ENCODE measurements around the gene GASK1A.

Gene GASK1A

DNA sequence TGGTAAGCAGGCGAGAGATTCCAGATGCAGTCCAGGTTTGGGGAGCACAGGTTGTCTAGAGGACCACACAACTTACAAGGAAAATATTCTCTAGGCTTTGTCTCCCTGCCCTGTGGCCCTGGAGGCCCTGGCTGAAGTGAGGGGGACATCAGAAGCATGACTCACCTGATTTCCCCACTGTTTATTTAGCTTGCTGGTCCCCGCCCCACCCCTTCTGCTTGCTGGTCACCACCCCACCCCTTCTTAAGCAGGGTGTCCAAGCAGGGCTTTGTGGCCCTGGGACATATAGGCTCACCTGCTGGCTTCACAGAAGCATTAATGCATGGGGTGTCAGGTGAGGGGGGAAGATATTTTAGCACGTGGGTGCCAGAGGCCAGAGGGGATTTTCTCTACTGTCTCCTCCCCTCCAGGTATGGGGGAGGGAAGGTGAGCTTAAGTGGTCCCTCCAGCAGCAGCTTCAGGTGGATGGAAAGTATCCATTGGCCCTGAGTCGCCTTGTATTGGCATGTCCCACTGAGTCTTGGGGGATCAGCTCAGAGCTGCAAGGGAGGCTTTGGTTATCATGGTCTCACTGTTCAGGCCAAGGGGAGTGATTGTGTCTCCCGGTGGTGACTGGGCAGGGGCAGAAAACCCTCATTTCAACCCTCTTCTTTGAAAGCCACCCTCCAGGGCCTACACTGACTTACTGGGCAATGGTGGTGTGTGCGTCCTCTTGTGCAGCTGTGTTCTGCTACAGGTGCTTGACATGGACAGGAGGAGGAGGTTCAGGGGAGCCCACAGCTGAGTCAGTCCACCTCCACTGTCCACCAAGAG, 49.8 kb downstream of the GASK1A start:
- H3K4me3 ChIP-seq (ENCODE audit: low read depth, low read length): no peak overlapping the region

DNA sequence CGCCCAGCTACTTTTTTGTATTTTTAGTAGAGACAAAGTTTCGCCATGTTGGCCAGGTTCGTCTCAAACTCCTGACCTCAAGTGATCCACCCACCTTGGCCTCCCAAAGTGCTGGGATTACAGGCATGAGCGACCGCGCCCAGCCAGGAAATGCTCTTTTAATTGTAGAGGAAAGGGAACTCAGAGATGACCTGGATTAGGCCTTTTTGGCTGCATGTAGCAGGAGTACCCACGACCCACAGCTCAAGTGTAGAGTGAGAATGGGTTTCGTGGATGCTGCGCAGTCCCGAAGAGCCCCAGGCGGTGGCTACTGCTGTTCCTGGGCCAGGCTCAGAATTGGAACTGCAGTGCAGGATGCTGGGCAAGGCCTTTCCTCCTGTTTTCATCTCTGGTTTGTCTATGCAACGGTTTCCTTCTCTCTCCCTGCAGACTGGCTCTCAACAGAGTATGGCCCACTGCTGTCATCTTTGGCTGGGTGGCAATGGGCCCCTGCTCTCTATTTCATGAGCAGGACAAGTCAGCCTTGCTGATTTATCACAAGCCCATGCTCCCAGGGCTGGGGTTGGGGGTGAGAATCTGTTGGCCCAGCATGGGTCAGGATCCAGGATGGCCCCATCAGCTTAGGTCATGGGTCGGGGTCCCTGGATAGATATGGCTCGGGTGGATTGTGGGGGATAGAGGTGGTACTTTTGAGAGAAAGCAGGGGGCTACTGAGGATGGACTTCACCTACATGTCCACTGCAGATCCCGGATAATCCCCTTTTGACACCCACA, 51.2 kb downstream of the GASK1A start:
- TF ChIP-seq, protein P1, sequence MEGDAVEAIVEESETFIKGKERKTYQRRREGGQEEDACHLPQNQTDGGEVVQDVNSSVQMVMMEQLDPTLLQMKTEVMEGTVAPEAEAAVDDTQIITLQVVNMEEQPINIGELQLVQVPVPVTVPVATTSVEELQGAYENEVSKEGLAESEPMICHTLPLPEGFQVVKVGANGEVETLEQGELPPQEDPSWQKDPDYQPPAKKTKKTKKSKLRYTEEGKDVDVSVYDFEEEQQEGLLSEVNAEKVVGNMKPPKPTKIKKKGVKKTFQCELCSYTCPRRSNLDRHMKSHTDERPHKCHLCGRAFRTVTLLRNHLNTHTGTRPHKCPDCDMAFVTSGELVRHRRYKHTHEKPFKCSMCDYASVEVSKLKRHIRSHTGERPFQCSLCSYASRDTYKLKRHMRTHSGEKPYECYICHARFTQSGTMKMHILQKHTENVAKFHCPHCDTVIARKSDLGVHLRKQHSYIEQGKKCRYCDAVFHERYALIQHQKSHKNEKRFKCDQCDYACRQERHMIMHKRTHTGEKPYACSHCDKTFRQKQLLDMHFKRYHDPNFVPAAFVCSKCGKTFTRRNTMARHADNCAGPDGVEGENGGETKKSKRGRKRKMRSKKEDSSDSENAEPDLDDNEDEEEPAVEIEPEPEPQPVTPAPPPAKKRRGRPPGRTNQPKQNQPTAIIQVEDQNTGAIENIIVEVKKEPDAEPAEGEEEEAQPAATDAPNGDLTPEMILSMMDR (IDR thresholded peaks at IDR 0.05; ENCODE audit: low read depth, low read length): no peak
- H3K4me3 ChIP-seq (ENCODE audit: low read depth, low read length): no peak overlapping the region

More for the DNA sequence above, 49.8 kb downstream of the GASK1A start:
- TF ChIP-seq, protein P1 (IDR thresholded peaks at IDR 0.05; ENCODE audit: low read depth, low read length): no peak

DNA sequence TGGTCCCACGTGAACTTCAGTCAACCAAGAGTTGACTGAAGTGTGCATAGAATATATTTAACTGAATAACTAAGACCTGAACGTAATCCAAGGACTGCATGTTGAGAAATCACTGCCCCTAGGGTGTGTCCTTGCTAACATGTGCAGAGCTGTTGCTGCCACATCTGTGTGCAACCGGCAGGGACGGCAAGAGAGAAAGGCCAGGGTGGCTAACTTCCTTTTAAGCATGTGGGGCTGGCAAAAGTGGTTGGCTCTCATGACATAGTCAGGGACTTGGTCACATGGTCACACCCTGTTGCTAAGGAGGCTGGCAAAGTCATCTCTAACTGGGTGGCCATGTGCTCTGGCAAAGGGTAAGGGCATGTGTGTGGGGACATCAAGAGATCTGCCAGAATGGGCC, 52.4 kb downstream of the GASK1A start:
- TF ChIP-seq, protein P1 (IDR thresholded peaks at IDR 0.05; ENCODE audit: low read depth, low read length): no peak

DNA sequence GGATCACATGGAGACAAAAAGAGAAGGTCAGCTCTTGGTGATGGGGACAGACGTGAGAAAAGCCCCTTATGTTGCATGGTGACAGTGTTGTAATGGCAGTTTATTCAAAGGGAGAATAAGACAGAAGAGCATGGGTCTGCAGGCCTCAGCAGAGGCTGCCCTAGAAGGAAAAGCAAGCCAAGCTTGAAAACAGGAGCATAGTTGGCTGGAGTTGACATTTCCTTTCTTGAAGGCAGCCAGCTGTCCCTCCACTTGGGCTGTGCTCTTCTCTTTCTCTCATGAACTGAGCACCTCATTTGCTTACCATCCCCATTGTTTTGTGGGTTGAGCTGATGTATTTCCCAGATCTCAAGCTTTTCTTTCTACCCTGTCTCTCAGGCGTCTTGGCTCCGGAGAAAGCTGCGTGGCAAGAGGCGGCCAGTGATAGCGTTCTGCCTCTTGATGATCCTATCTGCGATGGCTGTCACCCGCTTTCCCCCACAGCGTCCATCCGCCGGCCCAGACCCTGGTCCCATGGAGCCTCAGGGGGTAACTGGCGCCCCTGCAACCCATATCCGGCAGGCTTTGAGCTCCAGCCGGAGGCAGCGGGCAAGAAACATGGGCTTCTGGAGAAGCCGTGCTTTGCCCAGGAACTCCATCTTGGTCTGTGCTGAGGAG, 52.9 kb downstream of the GASK1A start:
- TF ChIP-seq, protein P1 (IDR thresholded peaks at IDR 0.05; ENCODE audit: low read depth, low read length): no peak
- H3K4me3 ChIP-seq (ENCODE audit: low read depth, low read length): no peak overlapping the region

More for the DNA sequence above, 52.4 kb downstream of the GASK1A start:
- no peak overlapping the region for H3K4me3 ChIP-seq (ENCODE audit: low read depth, low read length)

DNA sequence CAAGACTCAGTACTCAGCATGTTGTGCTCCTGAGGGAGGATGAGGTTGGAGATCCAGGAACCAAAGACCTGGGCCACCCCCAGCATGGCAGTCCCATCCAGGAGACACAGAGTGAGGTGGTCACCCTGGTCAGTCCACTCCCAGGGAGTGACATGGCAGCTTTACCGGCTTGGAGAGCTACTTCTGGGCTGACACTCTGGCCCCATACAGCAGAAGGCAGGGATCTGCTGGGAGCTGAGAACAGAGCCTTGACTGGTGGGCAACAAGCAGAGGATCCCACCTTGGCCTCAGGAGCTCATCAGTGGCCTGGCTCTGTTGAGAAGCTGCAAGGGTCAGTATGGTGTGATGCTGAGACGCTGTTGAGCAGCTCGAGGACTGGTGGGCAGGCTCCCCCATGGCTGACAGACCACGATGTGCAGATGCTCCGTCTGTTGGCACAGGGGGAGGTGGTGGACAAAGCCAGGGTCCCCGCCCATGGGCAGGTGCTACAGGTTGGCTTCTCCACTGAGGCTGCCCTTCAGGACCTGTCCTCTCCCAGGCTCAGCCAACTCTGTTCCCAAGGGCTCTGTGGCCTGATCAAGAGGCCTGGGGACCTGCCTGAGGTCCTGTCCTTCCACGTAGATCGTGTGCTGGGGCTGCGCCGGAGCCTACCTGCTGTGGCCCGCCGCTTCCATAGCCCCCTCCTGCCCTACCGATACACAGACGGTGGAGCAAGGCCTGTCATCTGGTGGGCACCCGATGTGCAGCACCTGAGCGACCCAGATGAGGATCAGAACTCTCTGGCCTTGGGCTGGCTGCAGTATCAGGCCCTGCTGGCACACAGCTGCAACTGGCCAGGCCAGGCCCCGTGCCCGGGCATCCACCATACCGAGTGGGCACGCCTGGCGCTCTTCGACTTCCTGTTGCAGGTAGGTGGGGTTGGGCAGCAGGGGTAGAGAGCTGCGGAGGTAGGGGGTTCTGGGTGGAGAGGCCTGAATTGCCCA, 53.8 kb downstream of the GASK1A start:
- H3K4me3 ChIP-seq (ENCODE audit: low read depth, low read length): no peak overlapping the region
- TF ChIP-seq, protein P1 (IDR thresholded peaks at IDR 0.05; ENCODE audit: low read depth, low read length): no peak

DNA sequence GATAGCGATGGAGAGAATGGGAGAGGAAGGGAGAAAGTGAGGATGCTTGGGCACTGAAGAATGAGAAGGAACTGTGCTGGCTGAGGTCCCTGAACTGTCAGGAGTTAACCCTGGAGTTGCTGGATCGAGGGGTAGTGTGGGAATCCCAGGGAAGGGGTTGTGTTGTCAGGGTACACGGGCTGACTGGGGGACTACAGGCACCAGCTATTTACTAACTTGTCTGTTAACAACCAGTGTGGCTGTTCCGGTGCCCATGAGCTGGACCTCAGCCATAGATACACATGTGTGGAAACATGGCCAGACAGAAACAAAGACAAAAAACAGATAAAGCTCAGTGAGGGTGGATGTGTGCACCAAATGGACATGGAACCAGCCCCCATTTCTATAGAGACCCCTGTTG, 55.1 kb downstream of the GASK1A start:
- TF ChIP-seq, protein P1 (IDR thresholded peaks at IDR 0.05; ENCODE audit: low read depth, low read length): no peak
- H3K4me3 ChIP-seq (ENCODE audit: low read depth, low read length): no peak overlapping the region

Measured in WI38 (cell line).